Middle frontal gyrus (tissue), 1 donor: ENCODE results near the gene RBMS2.
A peak's percentile ranks its signal among the peaks of the same experiment; 100 is the strongest.

Experiments
- DNase-seq: peaks from one replicate; pipeline ENCODE4 v3.0.0-alpha.2; 2015; ENCODE audit warnings: low spot score; ENCODE audit errors: extremely low spot score

The RBMS2 gene

DNA sequence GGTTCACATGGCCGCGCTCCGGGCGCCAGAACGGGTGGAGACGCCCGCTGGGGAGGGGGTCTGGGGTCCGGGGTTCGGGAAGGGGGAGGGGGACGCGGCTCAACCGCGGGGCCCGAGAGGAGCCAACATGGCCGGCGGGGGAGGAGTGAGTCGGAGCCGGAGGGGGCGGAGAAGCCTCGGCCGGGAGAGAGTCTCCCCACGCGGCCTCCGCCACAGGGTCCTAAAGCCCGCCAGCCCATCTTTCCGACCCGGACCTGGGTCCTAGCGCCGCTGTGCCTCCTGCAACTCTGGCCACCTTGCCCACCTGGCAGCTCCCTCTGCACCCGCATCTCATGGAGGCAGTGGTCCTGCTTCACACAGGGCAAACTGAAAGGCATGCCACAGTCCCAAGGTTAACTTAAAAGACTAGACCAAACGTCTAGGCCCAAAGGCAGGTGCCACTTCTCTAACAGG, 108.6 kb downstream of the RBMS2 start, which contains the start of gene BAZ2A:
BAZ2A (minus strand) TSS at position 147 of the 453 bp plus-strand sequence. CDS start 12,796 bp downstream, outside the sequence.
- DNase-seq: peak; percentile 87

DNA sequence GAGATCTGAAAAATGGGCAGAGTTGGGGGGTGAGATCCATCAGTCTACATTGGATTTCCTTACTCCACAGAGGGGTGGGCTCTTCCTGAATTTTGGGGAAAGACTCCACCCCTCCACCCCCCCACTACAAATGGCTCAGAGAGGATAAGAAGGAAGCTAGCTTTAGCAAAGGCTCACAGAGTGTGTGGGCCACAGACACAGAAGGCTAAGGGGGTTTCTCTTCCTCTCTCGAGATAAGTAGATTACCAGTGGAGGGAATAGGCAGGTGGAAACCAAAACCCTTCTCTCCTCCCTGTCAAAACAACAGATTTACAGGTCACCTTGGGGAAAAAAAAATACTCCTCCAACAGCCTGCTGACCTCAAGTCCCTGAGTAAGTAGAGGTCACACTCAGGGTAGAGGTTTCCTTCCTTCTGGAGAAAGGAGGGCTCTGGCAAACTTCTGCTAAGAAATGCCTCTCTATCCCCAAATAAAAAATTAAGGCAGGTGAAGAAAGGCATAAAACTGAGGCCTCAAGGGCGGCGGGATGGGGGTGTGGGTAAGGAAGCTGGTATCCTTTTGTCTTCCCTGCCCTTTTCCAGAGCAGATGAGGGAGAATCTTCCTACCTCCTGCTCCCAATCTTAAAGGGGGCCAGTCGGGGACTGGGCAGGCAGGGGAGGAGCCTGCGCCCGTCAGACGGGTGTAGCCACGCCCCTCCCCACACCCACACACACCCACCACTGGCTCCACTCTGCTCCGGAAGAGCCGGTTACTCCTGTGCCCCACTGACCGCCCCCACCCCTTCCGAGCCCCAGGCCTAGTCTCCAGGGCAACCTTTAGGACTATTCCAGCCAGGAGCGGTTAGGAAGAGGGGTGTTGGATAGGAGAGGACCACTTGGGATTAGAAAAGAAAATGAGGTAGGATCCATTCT, 110.4 kb downstream of the RBMS2 start:
- no peak for DNase-seq

- no peak for DNase-seq
Observed at GRCh38 chr12:56632701-56633467, 111.3 kb downstream of the RBMS2 start.

GRCh38 chr12:56633468-56634241, 112.0 kb downstream of the RBMS2 start:
- DNase-seq: no peak

- DNase-seq: no peak
Observed at GRCh38 chr12:56634242-56634836, 112.7 kb downstream of the RBMS2 start.

DNA sequence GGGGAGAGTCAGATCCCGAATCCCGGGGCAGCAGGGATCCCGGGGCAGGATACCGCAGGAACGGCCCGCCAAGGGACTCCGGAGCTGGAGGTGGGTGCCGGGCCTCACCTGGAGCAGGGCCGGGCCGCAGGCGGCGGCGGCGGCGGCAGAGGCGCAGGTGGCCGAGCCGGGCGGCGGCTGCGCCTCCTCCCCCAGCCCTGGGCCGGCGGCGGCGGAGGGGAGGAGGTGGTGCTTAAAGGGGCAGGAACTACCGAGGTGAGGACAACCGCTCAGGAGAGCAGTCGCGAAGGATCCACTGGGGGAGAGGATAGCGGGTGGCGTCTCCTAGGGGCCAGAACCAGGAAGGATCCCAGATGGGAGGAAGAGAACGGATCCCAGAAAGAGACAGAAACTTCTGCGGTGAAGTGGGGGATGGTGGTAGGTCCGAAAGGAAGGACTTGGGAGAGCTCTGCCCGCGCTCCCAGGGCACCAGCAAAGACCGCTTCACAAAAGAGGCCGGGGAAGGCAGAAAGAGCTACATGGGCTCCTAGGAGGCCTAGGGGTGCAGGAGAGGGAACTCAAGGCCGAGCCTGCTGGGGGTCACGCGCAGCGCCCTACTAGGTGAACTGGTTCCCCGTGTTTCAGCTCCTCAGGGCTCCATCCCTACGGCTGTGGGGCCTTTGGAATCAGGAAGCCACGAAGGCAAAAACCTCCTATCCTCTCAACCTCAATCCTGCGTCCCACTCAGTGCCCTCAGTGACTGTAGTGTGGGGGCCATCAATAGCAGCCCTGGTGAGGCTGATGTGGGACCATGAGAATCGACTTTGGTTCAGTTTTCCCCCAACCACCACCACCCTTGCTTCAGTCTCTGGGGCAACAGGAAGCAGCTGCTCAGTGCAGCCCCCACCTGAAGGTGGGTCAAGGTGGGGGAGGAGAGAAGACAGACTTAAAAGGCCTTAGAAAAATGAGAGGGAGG, 113.5 kb downstream of the RBMS2 start:
- DNase-seq: no peak

DNA sequence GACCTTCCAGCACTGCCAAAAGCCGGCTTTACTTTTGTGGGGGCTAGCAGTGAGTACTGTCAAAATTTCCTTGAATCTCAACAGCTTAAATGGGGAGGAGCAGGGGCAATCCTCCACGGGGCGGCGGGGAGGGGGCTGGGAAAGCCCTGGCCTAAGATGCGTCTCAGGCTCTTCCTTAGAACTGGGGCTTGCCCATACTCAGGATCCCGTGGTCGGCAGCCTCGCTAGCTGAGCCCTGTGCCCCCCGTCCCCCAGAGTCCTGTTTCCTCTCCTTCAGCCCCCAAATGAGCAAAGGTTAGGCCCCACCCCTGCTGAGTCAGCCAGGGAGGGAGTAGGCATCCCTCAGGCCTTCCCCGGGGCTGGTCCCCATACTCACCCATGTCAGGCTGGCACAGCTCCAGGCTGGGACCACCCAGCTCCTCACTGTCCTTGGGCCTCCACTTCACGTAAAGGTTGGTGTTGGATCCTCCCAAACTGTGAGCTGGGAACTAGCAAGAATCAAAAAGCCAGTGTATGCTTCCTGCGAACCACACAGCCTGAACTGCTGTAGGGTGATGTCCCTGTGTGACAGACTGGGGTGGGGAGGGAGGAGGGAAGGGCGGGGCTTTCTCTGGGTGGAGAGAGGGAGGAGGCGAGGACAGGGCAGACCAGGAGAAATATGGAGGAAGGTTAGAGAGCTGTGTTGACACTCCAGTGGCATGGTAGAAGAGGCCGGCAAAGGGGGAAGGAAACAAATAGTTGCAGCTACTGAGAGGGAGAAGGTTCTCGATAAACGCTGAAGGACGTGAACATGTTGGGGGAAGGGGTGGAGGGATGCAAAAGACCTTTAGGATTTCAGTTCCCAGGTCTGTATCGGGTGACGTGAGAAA, 114.4 kb downstream of the RBMS2 start:
- DNase-seq: no peak

GRCh38 chr12:56636675-56637540, 115.3 kb downstream of the RBMS2 start:
- DNase-seq: peak; percentile 90

DNA sequence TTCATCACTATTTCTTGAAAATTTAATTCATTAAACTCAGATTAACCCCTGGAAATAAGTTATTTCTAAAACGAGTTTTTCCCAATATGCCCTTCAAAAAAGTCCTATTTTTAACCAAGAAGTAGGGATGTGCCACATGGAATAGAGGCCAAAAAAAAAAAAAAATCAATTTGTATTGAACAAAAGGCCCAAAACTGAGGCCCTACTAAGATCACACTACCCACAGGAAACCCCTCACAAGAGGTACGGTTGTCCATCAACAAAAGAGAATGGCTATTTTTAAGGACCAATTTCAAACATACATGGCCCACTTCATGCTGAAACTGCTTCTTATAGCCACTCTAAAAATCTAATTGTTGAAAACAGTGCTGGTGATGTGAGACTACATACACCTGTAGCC, 116.0 kb downstream of the RBMS2 start:
- DNase-seq: no peak

- DNase-seq: no peak
Observed at GRCh38 chr12:56641219-56641618, 119.6 kb downstream of the RBMS2 start.

GRCh38 chr12:56644654-56645053, 123.0 kb downstream of the RBMS2 start:
- DNase-seq: no peak

DNA sequence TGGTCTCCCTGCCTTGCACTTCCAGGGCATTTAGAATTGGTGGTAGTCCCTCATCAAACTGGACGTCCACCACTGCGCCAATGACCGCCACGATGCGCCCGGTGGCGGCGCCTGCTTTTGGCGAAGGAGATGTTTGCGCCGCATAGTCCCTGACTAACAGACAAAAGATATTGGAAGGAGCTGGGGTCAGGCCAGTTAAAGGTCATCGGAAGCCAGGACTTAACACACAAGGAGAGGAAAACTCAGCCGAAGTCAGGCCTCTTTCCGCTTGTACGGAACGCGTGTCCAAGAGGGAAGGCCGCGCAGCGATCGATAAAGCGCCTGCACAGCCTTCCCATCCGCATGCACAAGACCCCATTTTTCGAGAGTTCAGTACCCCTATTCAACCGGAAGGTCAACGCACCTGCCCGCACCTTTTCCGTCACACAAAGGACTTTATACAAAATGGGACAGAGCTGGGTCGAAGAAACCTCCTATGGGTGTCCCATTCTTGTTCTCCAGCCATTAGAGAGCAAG, 123.6 kb downstream of the RBMS2 start:
- DNase-seq: no peak
